GM10248 (cell line): ENCODE measurements around the gene WBP11.

Experiments used
- CTCF ChIA-PET: fragments of 300-600 bp; sonication (Branson Sonifier 250); formaldehyde crosslinking; extraction: SDS; loops from one replicate; lab custom pipeline; 2021; ENCODE audit warnings: antibody characterized with exemption; lab: Yijun Ruan, JAX
- POLR2A ChIA-PET: fragments of 350-650 bp; sonication (Branson Sonifier 250); formaldehyde crosslinking; extraction: SDS; loops from one replicate; lab custom pipeline; 2020; ENCODE audit warnings: antibody characterized with exemption; lab: Yijun Ruan, JAX
- DNase-seq: peaks from one replicate; pipeline ENCODE4 v3.0.0; 2012; ENCODE audit errors: extremely low spot score
- TF ChIP-seq, protein P1 (sequence below): IDR thresholded peaks from 2 replicates; pipeline ENCODE4 v1.5.1; 2012; ENCODE audit warnings: mild to moderate bottlenecking, low read depth; ENCODE audit errors: extremely low read depth, missing control alignments, control extremely low read depth

The WBP11 gene

DNA sequence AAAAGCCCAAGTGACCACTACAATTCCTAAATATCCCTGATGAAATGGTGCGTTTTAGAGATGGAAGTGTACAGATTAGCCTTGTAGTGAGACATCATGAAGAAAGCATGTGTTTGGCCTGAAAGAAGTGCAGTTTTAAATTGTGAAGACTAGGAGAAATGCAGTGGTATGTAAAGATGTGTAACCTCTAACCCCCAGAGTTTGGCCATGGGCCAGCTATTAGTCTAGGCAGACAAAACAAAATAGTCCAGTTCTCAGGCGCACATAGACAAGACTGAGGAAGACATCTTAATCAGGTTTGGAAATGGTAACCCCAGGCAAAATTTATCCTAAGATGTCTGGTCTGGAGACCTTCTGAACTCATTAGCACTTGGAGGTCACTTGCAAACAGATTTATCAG is 23.4 kb downstream of the WBP11 start:
- ChIA-PET POLR2A (interaction anchor here (2.9 kb wide), 1 partner anchor 9 kb away, joined by 13 read pairs; a partner anchor contains a TSS), CTCF (interaction anchor here (1.0 to 3.1 kb wide), 2 partner anchors 10 to 24 kb away, joined by 3 to 12 read pairs; a partner anchor contains a TSS)
- DNase-seq = no peak
- TF ChIP-seq, protein P1, sequence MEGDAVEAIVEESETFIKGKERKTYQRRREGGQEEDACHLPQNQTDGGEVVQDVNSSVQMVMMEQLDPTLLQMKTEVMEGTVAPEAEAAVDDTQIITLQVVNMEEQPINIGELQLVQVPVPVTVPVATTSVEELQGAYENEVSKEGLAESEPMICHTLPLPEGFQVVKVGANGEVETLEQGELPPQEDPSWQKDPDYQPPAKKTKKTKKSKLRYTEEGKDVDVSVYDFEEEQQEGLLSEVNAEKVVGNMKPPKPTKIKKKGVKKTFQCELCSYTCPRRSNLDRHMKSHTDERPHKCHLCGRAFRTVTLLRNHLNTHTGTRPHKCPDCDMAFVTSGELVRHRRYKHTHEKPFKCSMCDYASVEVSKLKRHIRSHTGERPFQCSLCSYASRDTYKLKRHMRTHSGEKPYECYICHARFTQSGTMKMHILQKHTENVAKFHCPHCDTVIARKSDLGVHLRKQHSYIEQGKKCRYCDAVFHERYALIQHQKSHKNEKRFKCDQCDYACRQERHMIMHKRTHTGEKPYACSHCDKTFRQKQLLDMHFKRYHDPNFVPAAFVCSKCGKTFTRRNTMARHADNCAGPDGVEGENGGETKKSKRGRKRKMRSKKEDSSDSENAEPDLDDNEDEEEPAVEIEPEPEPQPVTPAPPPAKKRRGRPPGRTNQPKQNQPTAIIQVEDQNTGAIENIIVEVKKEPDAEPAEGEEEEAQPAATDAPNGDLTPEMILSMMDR = no peak

- no peak for DNase-seq
Measured at GRCh38 chr12:14777271-14777670, 26.0 kb downstream of the WBP11 start.

GRCh38 chr12:14776236-14776961 is 26.9 kb downstream of the WBP11 start:
- TF ChIP-seq, protein P1 = peak; percentile 33
- ChIA-PET POLR2A (no interaction called here), CTCF (interaction anchor here (0.7 to 3.0 kb wide), 9 partner anchors 8 to 539 kb away, joined by 3 to 20 read pairs (median 3); partner anchors contain the start of genes RERG and WBP11)
- DNase-seq = no peak

More at GRCh38 chr12:14777271-14777670, 26.0 kb downstream of the WBP11 start:
- TF ChIP-seq, protein P1 = no peak
- POLR2A ChIA-PET = no interaction called here
- CTCF ChIA-PET = interaction anchor here (1.3 to 2.7 kb wide), 4 partner anchors 10 to 25 kb away, joined by 3 to 9 read pairs (median 5); partner anchors contain the start of gene WBP11

DNA sequence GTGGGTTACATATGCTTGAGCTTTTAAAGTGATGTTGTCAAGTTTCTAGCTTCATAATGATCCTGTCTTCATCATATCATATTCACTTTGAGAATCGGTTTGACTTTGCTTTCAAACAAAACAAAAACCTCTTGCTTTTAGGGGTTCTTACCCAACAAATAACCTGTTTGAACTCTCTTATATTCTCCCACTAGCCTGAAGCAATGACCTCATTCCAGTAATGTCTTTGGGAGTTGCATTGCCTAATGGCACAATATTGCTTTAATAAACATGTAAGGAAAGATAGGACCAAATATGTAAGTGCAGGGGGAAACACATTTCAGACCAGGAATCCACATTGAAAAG is 27.7 kb downstream of the WBP11 start:
- POLR2A ChIA-PET = interaction anchor here (0.6 to 2.8 kb wide), 3 partner anchors 9 to 80 kb away, joined by 3 to 9 read pairs (median 9); partner anchors contain the start of genes C12orf60 and WBP11
- TF ChIP-seq, protein P1 = no peak
- CTCF ChIA-PET = interaction anchor here (0.7 to 3.0 kb wide), 9 partner anchors 9 to 538 kb away, joined by 3 to 20 read pairs (median 3); partner anchors contain the start of genes RERG and WBP11
- no peak for DNase-seq

DNA sequence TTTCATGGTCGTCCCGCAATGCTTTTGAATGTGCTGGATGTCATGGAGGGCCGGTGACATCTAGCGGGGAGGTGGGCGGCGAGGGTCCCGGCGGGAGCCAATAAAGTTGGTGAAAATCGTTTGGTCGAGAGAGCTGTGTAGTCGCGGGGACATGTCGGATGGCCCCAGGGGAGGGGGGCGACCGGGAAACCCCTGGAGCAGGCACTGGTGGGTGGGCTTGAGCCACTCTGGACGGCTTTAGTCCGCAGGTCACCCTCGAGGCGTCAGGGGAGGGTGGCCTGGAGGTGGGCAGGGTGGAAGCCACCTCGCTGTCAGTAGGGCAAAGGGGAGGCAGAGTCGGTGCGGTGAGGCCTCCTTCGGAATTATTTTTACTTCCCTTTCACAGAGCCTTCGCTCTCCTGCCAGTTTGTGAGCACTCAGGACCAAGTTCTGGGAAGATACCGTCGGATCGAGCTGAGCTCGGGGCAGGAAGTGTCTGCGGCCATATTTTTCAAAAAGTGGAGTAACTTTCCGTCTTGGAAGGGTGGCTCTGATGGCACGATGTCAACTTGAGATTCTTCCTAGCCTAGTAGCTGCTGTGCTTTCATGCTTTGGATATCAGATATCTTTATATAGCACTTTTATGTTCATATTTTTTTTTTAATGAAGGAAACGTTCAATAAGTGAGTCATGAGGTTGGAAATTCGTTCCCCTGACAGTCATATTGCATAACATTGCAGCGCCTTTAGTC is 28.2 kb downstream of the WBP11 start:
- DNase-seq = peak; percentile 29
- ChIA-PET CTCF (interaction anchor here (0.8 to 3.0 kb wide), 9 partner anchors 9 to 220 kb away, joined by 3 to 20 read pairs (median 4); partner anchors contain the start of gene WBP11), POLR2A (interaction anchor here (0.6 to 2.8 kb wide), 4 partner anchors 9 to 80 kb away, joined by 3 to 9 read pairs (median 6); partner anchors contain the start of genes C12orf60 and WBP11)
- TF ChIP-seq, protein P1 = peak; percentile 26
